Naive thymus-derived CD4-positive, alpha-beta T cell (primary cell): ENCODE results near the gene ACAA2. TPM values are rescaled to one million over a fixed set of nuclear protein-coding genes. Genes with fewer than 3 reads are reported as not detected.
A peak's percentile ranks its signal among the peaks of the same experiment; 100 is the strongest.

ENCODE experiments used
- ATAC-seq: fragments of 150-1000 bp; cut with Tn5 transposase; 2 replicates; pipeline ENCODE4 v1.10.0; 2021; ENCODE audit warnings: mild to moderate bottlenecking, moderate library complexity
- CTCF ChIA-PET: fragments of 350-600 bp; sonication (Branson Sonifier 250); formaldehyde crosslinking; loops from one replicate; lab custom pipeline; 2021; ENCODE audit warnings: antibody characterized with exemption; lab: Charles Lee
- POLR2A ChIA-PET: fragments of 350-600 bp; sonication (Branson Sonifier 250); formaldehyde crosslinking; loops from one replicate; lab custom pipeline; 2021; ENCODE audit warnings: antibody characterized with exemption, inconsistent platforms; lab: Charles Lee
- DNase-seq, 9 donors: peaks; one replicate each; pipeline versions ENCODE4 v3.0.0 to v3.0.0-alpha.2; 2020 to 2022; ENCODE audit warnings: mixed read lengths in 1 of 9
- H3K27ac ChIP-seq: one replicate; pipeline ENCODE4 v1.7.0; 2013; ENCODE audit warnings: mild to moderate bottlenecking, low read depth, low read length, moderate library complexity
- H3K27me3 ChIP-seq, 2 donors: one replicate each; pipeline ENCODE4 v1.7.0; 2013; ENCODE audit warnings: low read length in 2 of 2, mild to moderate bottlenecking in 2 of 2, moderate library complexity in 2 of 2; ENCODE audit not compliant: control insufficient read depth in 2 of 2, insufficient read depth in 2 of 2
- H3K36me3 ChIP-seq, 3 experiments: 1 replicate in 2 of 3; 2 replicates in 1 of 3; pipeline ENCODE4 v1.7.0; 2013; ENCODE audit warnings: low read length in 3 of 3, mild to moderate bottlenecking in 3 of 3, moderate library complexity in 1 of 3; ENCODE audit not compliant: insufficient read depth in 3 of 3, control insufficient read depth in 2 of 3
- H3K4me1 ChIP-seq, 2 donors: one replicate each; pipeline ENCODE4 v1.7.0; 2013; ENCODE audit warnings: low read length in 2 of 2, mild to moderate bottlenecking in 2 of 2, moderate library complexity in 1 of 2; ENCODE audit not compliant: control insufficient read depth in 2 of 2, insufficient read depth in 2 of 2
- H3K4me3 ChIP-seq: 2 replicates; pipeline ENCODE4 v1.7.0; 2013; ENCODE audit warnings: mild to moderate bottlenecking, low read length
- H3K9me3 ChIP-seq, 3 experiments: 1 replicate in 2 of 3; 2 replicates in 1 of 3; pipeline ENCODE4 v1.7.0; 2013; ENCODE audit warnings: low read length in 3 of 3; ENCODE audit not compliant: control insufficient read depth in 2 of 3
- H3K27ac Mint-ChIP-seq, 9 donors: one replicate each; pipeline ENCODE4 v1.8.0; 2020 to 2022; ENCODE audit warnings: mixed read lengths in 9 of 9, mild to moderate bottlenecking in 8 of 9, moderate library complexity in 5 of 9, inconsistent platforms in 2 of 9
- H3K27me3 Mint-ChIP-seq, 5 donors: one replicate each; pipeline ENCODE4 v1.8.0; 2021 to 2022; ENCODE audit warnings: mixed read lengths in 5 of 5, mild to moderate bottlenecking in 1 of 5
- H3K36me3 Mint-ChIP-seq, 5 donors: one replicate each; pipeline ENCODE4 v1.8.0; 2020 to 2022; ENCODE audit warnings: mixed read lengths in 5 of 5, mild to moderate bottlenecking in 3 of 5, inconsistent platforms in 1 of 5
- H3K4me1 Mint-ChIP-seq, 7 donors: one replicate each; pipeline ENCODE4 v1.8.0; 2020 to 2022; ENCODE audit warnings: mixed read lengths in 7 of 7, mild to moderate bottlenecking in 3 of 7, inconsistent platforms in 1 of 7
- H3K4me3 Mint-ChIP-seq, 10 donors: one replicate each; pipeline ENCODE4 v1.8.0; 2020 to 2022; ENCODE audit warnings: mild to moderate bottlenecking in 10 of 10, mixed read lengths in 10 of 10, moderate library complexity in 6 of 10, inconsistent platforms in 2 of 10
- H3K9me3 Mint-ChIP-seq, 11 donors: one replicate each; pipeline ENCODE4 v1.8.0; 2020 to 2022; ENCODE audit warnings: mixed read lengths in 11 of 11, mild to moderate bottlenecking in 4 of 11, inconsistent platforms in 1 of 11, moderate library complexity in 1 of 11
- intact Hi-C, 2 donors: fragments of 100-400 bp; cut with micrococcal nuclease; formaldehyde crosslinking; loops; one replicate each; pipeline ENCODE4 v1.15.1; 2023
- polyA plus RNA-seq, 2 donors: library from polyadenylated mRNA; unstranded; fragments of 300-500 nt; fragmentation: Illumina TruSeq; gene quantifications; one replicate each; pipeline ENCODE4 v1.2.3, GENCODE V29; 2021
- total RNA-seq, 6 experiments: library from RNA in 5 of 6; stranded (reverse) in 5 of 6; gene quantifications; 1 replicate in 5 of 6; 2 replicates in 1 of 6; pipeline ENCODE4 v1.2.3 and lab custom pipeline; 2021 to 2026

Gene ACAA2, protein sequence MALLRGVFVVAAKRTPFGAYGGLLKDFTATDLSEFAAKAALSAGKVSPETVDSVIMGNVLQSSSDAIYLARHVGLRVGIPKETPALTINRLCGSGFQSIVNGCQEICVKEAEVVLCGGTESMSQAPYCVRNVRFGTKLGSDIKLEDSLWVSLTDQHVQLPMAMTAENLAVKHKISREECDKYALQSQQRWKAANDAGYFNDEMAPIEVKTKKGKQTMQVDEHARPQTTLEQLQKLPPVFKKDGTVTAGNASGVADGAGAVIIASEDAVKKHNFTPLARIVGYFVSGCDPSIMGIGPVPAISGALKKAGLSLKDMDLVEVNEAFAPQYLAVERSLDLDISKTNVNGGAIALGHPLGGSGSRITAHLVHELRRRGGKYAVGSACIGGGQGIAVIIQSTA
- total RNA-seq, result 10 to 100 TPM; 15.4 to 94.7 (median 24.4) TPM
- polyA plus RNA-seq, result 10 to 100 TPM; 62.1 to 71.7 TPM
- total RNA-seq (lab: John Stamatoyannopoulos, UW), result 15.1 reads per million, percentile 44 among the genes with 10 or more reads in this experiment

DNA sequence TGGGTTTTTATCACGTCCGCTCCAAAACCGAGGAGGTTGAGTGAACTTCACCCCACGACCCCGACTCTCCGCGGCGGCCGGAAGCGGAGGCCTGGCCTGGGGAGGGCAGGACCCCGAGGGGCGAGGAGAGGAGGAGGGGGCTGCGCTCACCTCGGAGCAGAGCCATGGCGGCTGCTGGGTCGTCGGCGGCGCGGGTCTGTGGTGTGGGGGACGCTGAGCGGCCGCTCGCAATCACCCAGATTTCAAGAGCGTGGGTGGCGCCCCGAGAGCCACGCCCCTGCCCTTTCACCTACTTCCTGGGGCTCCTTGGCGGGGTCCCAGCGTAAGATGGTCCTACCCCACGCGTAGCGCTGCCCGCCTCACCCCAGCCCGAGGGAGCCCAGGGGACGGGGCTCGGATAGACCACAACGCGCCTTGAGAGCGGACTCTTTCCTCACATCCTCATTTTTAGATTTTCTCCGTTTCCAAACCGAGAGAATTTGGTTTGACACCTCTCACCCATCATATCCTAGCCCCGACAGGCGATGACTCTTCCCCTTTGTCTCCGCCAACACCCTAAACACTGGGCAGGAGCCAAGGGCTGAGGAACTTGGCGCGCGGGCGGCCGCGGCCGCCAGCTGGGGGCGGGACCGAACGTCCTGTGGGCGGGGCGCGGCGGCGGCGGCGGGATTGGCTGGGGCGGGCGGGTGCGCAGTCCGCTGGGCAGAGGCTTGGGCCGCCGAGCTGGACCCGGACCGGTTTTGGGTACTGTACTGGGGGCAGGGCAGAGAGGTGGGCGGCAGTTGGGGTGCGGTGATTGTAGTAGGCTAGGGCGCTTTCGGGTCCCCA, at the start of gene ACAA2:
Gene ACAA2, minus strand, starts transcription at position 215 of the 828 bp plus-strand sequence. Its CDS starts 49 bp downstream, at position 166.
- CTCF ChIA-PET, result no interaction called here
- H3K36me3 ChIP-seq, result peaks cover 0 to 9% (median 0%) of the 10 kb centered on the region in 3 experiments

DNA sequence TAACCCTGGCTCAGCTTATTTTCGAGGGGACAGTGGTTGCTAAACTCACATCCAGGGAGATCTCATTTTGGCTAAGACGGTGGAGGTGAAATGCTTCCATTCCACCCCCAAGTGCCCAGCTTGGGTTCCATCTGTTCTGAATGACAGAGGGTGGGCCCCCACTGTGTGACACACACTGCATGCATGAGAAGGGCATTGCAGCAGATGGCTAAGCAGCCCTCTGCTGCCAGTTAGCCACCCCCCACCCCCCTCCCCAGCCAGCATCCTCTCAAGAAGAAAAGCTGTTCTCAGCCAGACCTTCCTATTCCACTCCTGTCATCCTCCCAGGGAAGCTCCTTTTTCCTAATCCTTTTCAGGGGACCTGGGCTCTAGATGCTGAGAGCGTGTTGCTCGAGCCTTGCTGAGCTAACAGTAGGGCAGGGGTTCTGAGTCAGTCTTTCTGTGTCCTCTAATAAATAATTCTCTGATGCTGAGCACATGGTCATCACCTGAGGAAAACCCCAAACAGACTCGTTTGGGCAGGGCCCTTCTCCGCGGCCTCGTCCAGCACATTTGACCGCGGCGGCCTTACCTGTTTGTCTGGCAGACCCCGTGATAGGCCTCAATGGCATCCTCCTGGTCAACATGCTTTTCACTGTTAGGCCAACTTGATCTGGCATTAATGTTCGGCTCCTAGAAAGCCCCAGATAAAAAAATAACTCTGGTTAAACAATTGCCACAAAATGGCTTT, 49.5 kb upstream of the ACAA2 start:
- intact Hi-C loops, result no loop called here
- Mint-ChIP-seq H3K9me3 (no peaks in the 10 kb centered on the region), H3K27ac (no peak overlapping the region), H3K27me3 (peaks cover 0 to 10% (median 9%) of the 10 kb centered on the region in 5 donors), H3K36me3 (no peaks in the 10 kb centered on the region), H3K4me1 (peaks cover 0 to 6% (median 0%) of the 10 kb centered on the region in 7 donors), H3K4me3 (no peak overlapping the region)
- no peak overlapping the region for H3K27ac ChIP-seq
- no peaks in the 10 kb centered on the region for H3K9me3 ChIP-seq
- ATAC-seq, result no peak
- POLR2A ChIA-PET, result interaction anchor here (0.7 kb wide), 1 partner anchor 49 kb away, joined by 7 read pairs; no protein-coding TSS in a partner anchor
- no peaks in the 10 kb centered on the region for H3K36me3 ChIP-seq
- no peaks in the 10 kb centered on the region for H3K27me3 ChIP-seq
- H3K4me1 ChIP-seq, result no peaks in the 10 kb centered on the region
- H3K4me3 ChIP-seq, result no peak overlapping the region
- DNase-seq, result no peak
- CTCF ChIA-PET, result interaction anchor here (0.5 to 2.8 kb wide), 5 partner anchors 26 to 1856 kb away, joined by 3 to 15 read pairs (median 7); no protein-coding TSS in a partner anchor

More for the DNA sequence above, at the start of gene ACAA2:
- intact Hi-C loops, result loop anchor here (1.0 to 10.0 kb wide), 19 partner anchors 25 to 1883 kb away; partner anchors contain the start of genes CXXC1 (in 2 of the 2), DYM (in 2 of the 2), RPL17 (in 2 of the 2) and SKA1 (in 2 of the 2)
- H3K27ac ChIP-seq, result peak within 1 kb of the TSS; percentile 90
- H3K4me3 Mint-ChIP-seq, result peak within 1 kb of the TSS; percentile 89 to 99 (median 96)
- H3K4me1 Mint-ChIP-seq, result peaks cover 42 to 70% (median 63%) of the 10 kb centered on the region in 7 donors
- peaks cover 10 to 58% (median 19%) of the 10 kb centered on the region in 5 donors for H3K36me3 Mint-ChIP-seq
- peak within 1 kb of the TSS; percentile 87 for H3K4me3 ChIP-seq
- DNase-seq (peak; percentile 48 to 87 (median 60)), ATAC-seq (peak; percentile 93)
- POLR2A ChIA-PET, result interaction anchor here (0.6 to 1.4 kb wide), 4 partner anchors 49 to 327 kb away, joined by 3 to 7 read pairs (median 4); partner anchors contain the start of gene C18orf32
- no peaks in the 10 kb centered on the region for H3K27me3 ChIP-seq
- H3K4me1 ChIP-seq, result peaks cover 20 to 39% of the 10 kb centered on the region in 2 donors
- no peaks in the 10 kb centered on the region for H3K27me3 Mint-ChIP-seq
- H3K27ac Mint-ChIP-seq, result peak within 1 kb of the TSS; percentile 91 to 99 (median 97)
- peaks cover 0 to 7% (median 0%) of the 10 kb centered on the region in 3 experiments for H3K9me3 ChIP-seq
- H3K9me3 Mint-ChIP-seq, result peaks cover 0 to 20% (median 13%) of the 10 kb centered on the region in 11 donors

DNA sequence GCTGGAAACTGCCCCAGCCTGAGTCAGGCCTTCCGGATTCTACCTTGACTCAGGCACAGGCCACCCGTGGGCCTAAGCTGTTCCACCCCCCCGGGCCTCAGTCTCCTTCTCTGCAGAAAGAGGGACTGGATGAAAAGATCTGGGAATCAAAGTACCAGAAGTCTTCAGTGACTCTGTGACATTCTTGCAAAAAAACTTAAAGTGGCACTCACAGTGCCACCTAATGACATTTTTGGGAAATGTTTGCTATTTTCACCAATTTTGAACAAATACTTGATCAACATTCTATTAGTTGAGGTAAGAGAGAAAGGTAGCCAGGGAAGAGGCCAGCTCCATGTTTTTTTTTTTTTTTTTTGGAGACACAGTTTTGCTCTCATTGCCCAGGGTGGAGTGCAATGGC, 48.3 kb upstream of the ACAA2 start:
- Mint-ChIP-seq H3K27me3 (peaks cover 0 to 8% (median 4%) of the 10 kb centered on the region in 5 donors), H3K27ac (no peak overlapping the region), H3K36me3 (no peaks in the 10 kb centered on the region), H3K9me3 (no peaks in the 10 kb centered on the region), H3K4me1 (peaks cover 0 to 6% (median 0%) of the 10 kb centered on the region in 7 donors), H3K4me3 (no peak overlapping the region)
- intact Hi-C loops, result loop anchor here in 1 of 2 donors (1.0 kb wide), 1 partner anchor 1186 kb away; no protein-coding TSS in a partner anchor
- ATAC-seq (no peak), DNase-seq (peak in 5 of 9 donors; percentile 12 to 30 (median 22))
- ChIA-PET POLR2A (no interaction called here), CTCF (interaction anchor here (0.7 to 4.0 kb wide), 8 partner anchors 83 to 1188 kb away, joined by 3 to 52 read pairs (median 6); no protein-coding TSS in a partner anchor)
- Histone ChIP-seq H3K4me3 (no peak overlapping the region), H3K36me3 (no peaks in the 10 kb centered on the region), H3K4me1 (no peaks in the 10 kb centered on the region), H3K27ac (no peak overlapping the region), H3K27me3 (no peaks in the 10 kb centered on the region), H3K9me3 (no peaks in the 10 kb centered on the region)

DNA sequence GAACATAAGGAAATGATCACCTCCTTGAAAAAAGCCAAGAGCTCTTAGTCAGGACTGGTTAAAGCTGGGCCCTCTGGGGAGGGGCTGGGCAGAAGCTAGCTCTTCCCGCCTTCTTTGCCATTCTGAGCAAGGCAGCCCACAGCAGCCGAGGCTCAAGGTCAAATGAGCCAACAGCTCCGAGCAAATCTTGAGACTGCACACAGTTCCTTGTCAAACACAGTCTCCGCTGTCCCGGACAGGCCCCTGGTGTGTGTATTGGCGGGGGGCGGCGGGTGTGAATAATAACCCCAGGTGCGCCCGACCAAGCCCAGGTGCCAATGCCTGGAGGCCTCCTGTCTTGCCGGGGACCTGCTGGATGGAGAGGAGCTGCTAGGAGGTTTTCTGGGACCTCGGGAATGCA, 46.4 kb upstream of the ACAA2 start:
- Histone ChIP-seq H3K27me3 (no peaks in the 10 kb centered on the region), H3K4me3 (no peak overlapping the region), H3K36me3 (no peaks in the 10 kb centered on the region), H3K9me3 (no peaks in the 10 kb centered on the region), H3K27ac (no peak overlapping the region), H3K4me1 (no peaks in the 10 kb centered on the region)
- Mint-ChIP-seq H3K4me1 (peaks cover 0 to 6% (median 0%) of the 10 kb centered on the region in 7 donors), H3K36me3 (no peaks in the 10 kb centered on the region), H3K27ac (no peak overlapping the region), H3K4me3 (no peak overlapping the region), H3K27me3 (peaks cover 0 to 4% (median 0%) of the 10 kb centered on the region in 5 donors), H3K9me3 (no peaks in the 10 kb centered on the region)
- intact Hi-C loops, result loop anchor here in 1 of 2 donors (2.0 to 10.0 kb wide), 4 partner anchors 47 to 1185 kb away; partner anchors contain the start of gene ACAA2
- ChIA-PET POLR2A (interaction anchor here (0.6 kb wide), 1 partner anchor 374 kb away, joined by 8 read pairs; no protein-coding TSS in a partner anchor), CTCF (interaction anchor here (1.1 to 4.0 kb wide), 2 partner anchors 303 to 348 kb away, joined by 3 to 52 read pairs; no protein-coding TSS in a partner anchor)
- ATAC-seq (no peak), DNase-seq (no peak)

DNA sequence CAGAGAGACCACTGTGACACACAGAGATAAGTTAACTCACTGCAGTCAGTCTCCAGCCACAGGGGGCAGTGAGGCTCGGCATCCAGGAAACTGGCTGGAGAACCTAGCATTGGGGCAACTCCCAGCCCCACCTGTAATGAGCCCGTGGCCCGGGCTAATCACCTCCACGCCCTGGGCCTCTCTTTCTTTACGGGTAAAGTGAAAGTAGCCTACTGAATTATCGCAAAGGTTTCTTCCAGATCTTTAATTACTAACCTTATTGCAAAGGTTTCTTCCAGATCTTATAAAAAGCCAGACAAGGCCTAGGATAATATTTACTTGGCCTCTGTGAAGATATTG, 45.7 kb upstream of the ACAA2 start:
- no peaks in the 10 kb centered on the region for H3K27me3 ChIP-seq
- H3K27me3 Mint-ChIP-seq, result peaks cover 0 to 3% (median 0%) of the 10 kb centered on the region in 5 donors
- H3K9me3 ChIP-seq, result no peaks in the 10 kb centered on the region
- CTCF ChIA-PET, result interaction anchor here (0.7 to 4.0 kb wide), 6 partner anchors 40 to 347 kb away, joined by 3 to 52 read pairs (median 4); no protein-coding TSS in a partner anchor
- no peak for ATAC-seq
- intact Hi-C loops, result loop anchor here in 1 of 2 donors (2.0 to 10.0 kb wide), 4 partner anchors 46 to 1184 kb away; partner anchors contain the start of gene ACAA2
- H3K4me3 ChIP-seq, result no peak overlapping the region
- H3K36me3 Mint-ChIP-seq, result no peaks in the 10 kb centered on the region
- H3K9me3 Mint-ChIP-seq, result no peaks in the 10 kb centered on the region
- H3K27ac Mint-ChIP-seq, result no peak overlapping the region
- peaks cover 0 to 6% (median 0%) of the 10 kb centered on the region in 7 donors for H3K4me1 Mint-ChIP-seq
- no peaks in the 10 kb centered on the region for H3K4me1 ChIP-seq
- DNase-seq, result no peak
- no peak overlapping the region for H3K4me3 Mint-ChIP-seq
- H3K27ac ChIP-seq, result no peak overlapping the region
- no peaks in the 10 kb centered on the region for H3K36me3 ChIP-seq
- POLR2A ChIA-PET, result interaction anchor here (0.6 kb wide), 1 partner anchor 373 kb away, joined by 8 read pairs; no protein-coding TSS in a partner anchor
